Measurements from ENCODE around the gene GNPTG. TPM values are rescaled to one million over a fixed set of nuclear protein-coding genes. Genes with fewer than 3 reads are reported as not detected.

Gene GNPTG
- total and polyA plus RNA-seq, 2 of the 13 experiments (the other 11 are each of a cell fraction or from before 2014, with no cell fraction given), result 22.7 to 71.1 TPM

DNA sequence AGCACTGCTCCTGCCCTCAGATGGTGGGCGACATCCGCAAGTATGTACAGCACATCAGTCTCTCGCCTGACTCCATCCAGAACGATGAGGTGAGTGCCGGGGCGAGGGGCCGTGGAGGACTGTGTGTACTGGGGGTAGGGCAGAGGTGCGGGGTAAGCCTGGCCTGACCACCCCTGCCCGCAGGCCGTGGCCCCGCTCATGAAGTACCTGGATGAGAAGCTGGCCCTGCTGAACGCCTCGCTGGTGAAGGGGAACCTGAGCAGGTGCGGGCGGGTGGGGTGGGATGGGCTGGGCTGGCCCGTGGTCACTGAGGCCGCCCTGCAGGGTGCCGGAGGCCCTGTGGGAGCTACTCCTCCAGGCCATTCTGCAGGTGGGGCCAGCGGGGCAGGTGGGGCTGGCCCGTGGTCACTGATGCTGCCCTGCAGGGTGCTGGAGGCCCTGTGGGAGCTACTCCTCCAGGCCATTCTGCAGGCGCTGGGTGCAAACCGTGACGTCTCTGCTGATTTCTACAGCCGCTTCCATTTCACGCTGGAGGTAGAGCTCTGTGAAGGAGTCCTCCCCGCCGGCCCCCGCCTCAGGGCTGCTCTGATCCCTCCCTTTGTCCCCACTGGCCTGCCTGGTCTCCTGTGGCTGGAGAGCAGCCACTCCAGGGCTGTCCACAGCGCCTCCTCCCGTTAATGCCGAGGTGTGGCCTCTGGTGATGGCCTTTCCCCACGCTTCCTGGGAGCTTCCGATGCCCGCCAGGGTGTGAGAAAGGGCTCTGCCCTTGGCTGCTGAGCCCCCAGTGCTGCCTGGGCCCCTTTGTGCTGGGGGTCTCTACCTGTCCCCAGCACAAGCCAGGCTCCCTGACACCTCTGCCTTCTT is 5.1 kb upstream of the GNPTG start (continued):
- TF ChIP-seq, protein P1, sequence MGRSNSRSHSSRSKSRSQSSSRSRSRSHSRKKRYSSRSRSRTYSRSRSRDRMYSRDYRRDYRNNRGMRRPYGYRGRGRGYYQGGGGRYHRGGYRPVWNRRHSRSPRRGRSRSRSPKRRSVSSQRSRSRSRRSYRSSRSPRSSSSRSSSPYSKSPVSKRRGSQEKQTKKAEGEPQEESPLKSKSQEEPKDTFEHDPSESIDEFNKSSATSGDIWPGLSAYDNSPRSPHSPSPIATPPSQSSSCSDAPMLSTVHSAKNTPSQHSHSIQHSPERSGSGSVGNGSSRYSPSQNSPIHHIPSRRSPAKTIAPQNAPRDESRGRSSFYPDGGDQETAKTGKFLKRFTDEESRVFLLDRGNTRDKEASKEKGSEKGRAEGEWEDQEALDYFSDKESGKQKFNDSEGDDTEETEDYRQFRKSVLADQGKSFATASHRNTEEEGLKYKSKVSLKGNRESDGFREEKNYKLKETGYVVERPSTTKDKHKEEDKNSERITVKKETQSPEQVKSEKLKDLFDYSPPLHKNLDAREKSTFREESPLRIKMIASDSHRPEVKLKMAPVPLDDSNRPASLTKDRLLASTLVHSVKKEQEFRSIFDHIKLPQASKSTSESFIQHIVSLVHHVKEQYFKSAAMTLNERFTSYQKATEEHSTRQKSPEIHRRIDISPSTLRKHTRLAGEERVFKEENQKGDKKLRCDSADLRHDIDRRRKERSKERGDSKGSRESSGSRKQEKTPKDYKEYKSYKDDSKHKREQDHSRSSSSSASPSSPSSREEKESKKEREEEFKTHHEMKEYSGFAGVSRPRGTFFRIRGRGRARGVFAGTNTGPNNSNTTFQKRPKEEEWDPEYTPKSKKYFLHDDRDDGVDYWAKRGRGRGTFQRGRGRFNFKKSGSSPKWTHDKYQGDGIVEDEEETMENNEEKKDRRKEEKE (IDR thresholded peaks at IDR 0.05), result no peak
- TF ChIP-seq ZNF776 (CRISPR knock-in tag; IDR thresholded peaks at IDR 0.05), result no peak

DNA sequence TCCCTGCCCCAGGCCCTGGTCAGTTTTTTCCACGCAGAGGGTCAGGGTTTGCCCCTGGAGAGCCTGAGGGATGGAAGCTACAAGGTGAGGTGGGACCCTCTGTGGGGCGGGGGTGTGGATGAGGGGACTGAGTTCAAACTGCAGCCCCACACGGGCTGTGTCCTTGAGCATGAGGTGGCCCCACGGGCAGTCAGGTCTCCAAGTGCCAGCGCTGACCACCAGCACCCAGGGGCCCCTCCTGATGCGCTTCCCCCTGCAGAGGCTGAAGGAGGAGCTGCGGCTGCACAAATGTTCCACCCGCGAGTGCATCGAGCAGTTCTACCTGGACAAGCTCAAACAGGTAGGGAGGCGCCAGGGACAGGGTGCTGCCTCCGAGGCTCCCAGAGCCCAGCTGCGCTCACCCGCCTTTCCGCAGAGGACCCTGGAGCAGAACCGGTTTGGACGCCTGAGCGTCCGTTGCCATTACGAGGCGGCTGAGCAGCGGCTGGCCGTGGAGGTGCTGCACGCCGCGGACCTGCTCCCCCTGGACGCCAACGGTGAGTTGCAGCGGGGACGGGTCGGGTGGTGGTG is 4.4 kb upstream of the GNPTG start:
- ATAC-seq, result no peak
- Histone ChIP-seq H3K9ac (ENCODE audit: insufficient read depth, low read depth, low read length) (no peak overlapping the region), H4K20me1 (ENCODE audit: insufficient read depth, low read length) (no peaks in the 10 kb centered on the region), H3K9me3 (ENCODE audit: low read length) (no peaks in the 10 kb centered on the region), H3K4me2 (ENCODE audit: low read depth, low read length) (no peak overlapping the region), H3K4me1 (ENCODE audit: insufficient read depth, low read length) (peaks cover 26% of the 10 kb centered on the region), H3K27ac (ENCODE audit: extremely low read length, insufficient read depth, low read length) (no peak overlapping the region), H3K79me2 (ENCODE audit: insufficient read depth, low read length) (peaks cover 19% of the 10 kb centered on the region), H3K36me3 (replicated peaks in 1 of 2; ENCODE audit: control insufficient read depth in 1 of 2, insufficient read depth in 2 of 2, low read length in 2 of 2) (peaks cover 6 to 14% of the 10 kb centered on the region in 2 experiments; a peak in 4 of 5 replicates), H3K27me3 (ENCODE audit: control insufficient read depth in 1 of 2, insufficient read depth in 2 of 2, low read length in 2 of 2) (no peaks in the 10 kb centered on the region; a peak in 1 of 5 replicates), H3K4me3 (replicated peaks in 1 of 3; ENCODE audit: insufficient read depth in 1 of 3, low read depth in 2 of 3, low read length in 3 of 3) (no peak overlapping the region), H2AFZ (ENCODE audit: low read length) (no peak overlapping the region)
- ChIA-PET POLR2A (no interaction called here), CTCF (ENCODE audit: low intra/inter-chr PET ratio, low total read pairs) (no interaction called here)
- DNase-seq (ENCODE audit: low spot score), result no peak
- FAIRE-seq, result no peak
- WGBS (ENCODE audit: low lambda C conversion rate), result 92% methylated on average over 22 of the region's 31 CpGs
- no TSS peak for BruUV-seq (replicated peaks)
- in situ Hi-C loops (cut with HindIII; ENCODE audit: extremely low pct_ligation_motif_present, low pct_unique_long_range_greater_than_20kb), result no loop called here
- intact Hi-C loops (cut with micrococcal nuclease; ENCODE audit: unreplicated experiment), result no loop called here
- TF ChIP-seq FOXJ3 (CRISPR knock-in tag; IDR thresholded peaks at IDR 0.05; ENCODE audit: borderline replicate concordance), result no peak
- no peak for TF ChIP-seq FOXK1 (CRISPR knock-in tag; IDR thresholded peaks at IDR 0.05; ENCODE audit: borderline replicate concordance, low read depth)
- TF ChIP-seq MEIS1 (CRISPR knock-in tag; IDR thresholded peaks at IDR 0.05; ENCODE audit: borderline replicate concordance), result no peak
- no peak for TF ChIP-seq RARG (CRISPR knock-in tag; IDR thresholded peaks at IDR 0.05; ENCODE audit: low read depth)
- peak; percentile 13 for TF ChIP-seq AGO2 (optimal IDR thresholded peaks at IDR 0.05; ENCODE audit: low read depth, low read length)
- no peak for TF ChIP-seq TAF1 (CRISPR knock-in tag; IDR thresholded peaks at IDR 0.05)
